GM23338 (cell line): ENCODE data around the gene CPAMD8. TPM values are rescaled to one million over a fixed set of nuclear protein-coding genes. Genes with fewer than 3 reads are reported as not detected.

Experiments
- ATAC-seq: fragments of 200-7000 bp; cut with Tn5 transposase; 3 replicates; pipeline ENCODE4 v1.9.1; 2020
- DNase-seq: peaks from one replicate; pipeline ENCODE4 v3.0.0-alpha.2; 2015; ENCODE audit warnings: low spot score
- H2AFZ ChIP-seq: fragments of 200-600 bp; sonication (generic); 2 replicates; pipeline ENCODE4 v1.8.0; 2016; ENCODE audit warnings: antibody characterized with exemption, mild to moderate bottlenecking, moderate library complexity
- H3F3A ChIP-seq: fragments of 200-600 bp; sonication (generic); replicated peaks from 2 replicates; pipeline ENCODE4 v1.8.0; 2017; ENCODE audit warnings: antibody characterized with exemption, mixed run types, low read depth
- H3K27ac ChIP-seq: fragments of 200-600 bp; sonication (generic); 2 replicates; pipeline ENCODE4 v1.6.1; 2016; ENCODE audit warnings: low read depth
- H3K27me3 ChIP-seq: fragments of 200-600 bp; sonication (generic); 2 replicates; pipeline ENCODE4 v1.8.0; 2016; ENCODE audit warnings: mild to moderate bottlenecking, mixed run types, moderate library complexity; ENCODE audit not compliant: insufficient read depth
- H3K36me3 ChIP-seq: fragments of 200-600 bp; sonication (generic); 2 replicates; pipeline ENCODE4 v1.8.0; 2016; ENCODE audit warnings: mild to moderate bottlenecking; ENCODE audit not compliant: insufficient read depth
- H3K4me1 ChIP-seq: fragments of 200-600 bp; sonication (generic); 2 replicates; pipeline ENCODE4 v1.8.0; 2016; ENCODE audit warnings: mild to moderate bottlenecking, moderate library complexity; ENCODE audit not compliant: insufficient read depth
- H3K4me2 ChIP-seq: fragments of 200-600 bp; sonication (generic); 2 replicates; pipeline ENCODE4 v1.7.1; 2017; ENCODE audit warnings: mixed run types
- H3K4me3 ChIP-seq: fragments of 200-600 bp; sonication (generic); 2 replicates; pipeline ENCODE4 v1.6.1; 2016; ENCODE audit warnings: mixed run types
- H3K79me2 ChIP-seq: fragments of 200-600 bp; sonication (generic); replicated peaks from 2 replicates; pipeline ENCODE4 v1.8.0; 2017; ENCODE audit warnings: mild to moderate bottlenecking; ENCODE audit not compliant: insufficient read depth
- H3K9me2 ChIP-seq: fragments of 200-600 bp; sonication (generic); 2 replicates; pipeline ENCODE4 v1.8.0; 2017; ENCODE audit not compliant: insufficient read depth
- H4K20me1 ChIP-seq: fragments of 200-600 bp; sonication (generic); replicated peaks from 2 replicates; pipeline ENCODE4 v1.8.0; 2017; ENCODE audit warnings: mild to moderate bottlenecking; ENCODE audit not compliant: insufficient read depth
- H3K27ac Mint-ChIP-seq: 2 replicates; pipeline ENCODE4 v1.8.0; 2020; ENCODE audit warnings: inconsistent platforms, mild to moderate bottlenecking, moderate library complexity, mixed read lengths
- H3K27me3 Mint-ChIP-seq: 3 replicates; pipeline ENCODE4 v1.8.0; 2022; ENCODE audit warnings: low read depth, mild to moderate bottlenecking, moderate library complexity, mixed read lengths, inconsistent platforms; ENCODE audit not compliant: insufficient read depth, poor library complexity
- H3K36me3 Mint-ChIP-seq: 3 replicates; pipeline ENCODE4 v1.8.0; 2021; ENCODE audit warnings: low read depth, mild to moderate bottlenecking, inconsistent platforms, moderate library complexity, mixed read lengths
- H3K4me1 Mint-ChIP-seq: 3 replicates; pipeline ENCODE4 v1.8.0; 2020; ENCODE audit warnings: mild to moderate bottlenecking, inconsistent platforms, mixed read lengths
- H3K4me3 Mint-ChIP-seq: 3 replicates; pipeline ENCODE4 v1.8.0; 2021; ENCODE audit warnings: moderate library complexity, mild to moderate bottlenecking, inconsistent platforms, mixed read lengths
- H3K9me3 Mint-ChIP-seq: 3 replicates; pipeline ENCODE4 v1.8.0; 2020; ENCODE audit warnings: moderate library complexity, mild to moderate bottlenecking, inconsistent platforms, mixed read lengths
- CREB1 ChIP-seq: fragments of 250-450 bp; sonication (Bioruptor Pico); IDR thresholded peaks from 2 replicates; pipeline ENCODE4 v1.5.0; 2020; ENCODE audit warnings: low read depth, mild to moderate bottlenecking, moderate library complexity
- CTCF ChIP-seq, 2 experiments: fragments of 200-600 bp in 1 of 2; sonication (generic) in 1 of 2; conservative IDR thresholded peaks; 2 replicates each; pipeline versions ENCODE4 v1.5.1 to v1.6.1; 2016 to 2017; ENCODE audit warnings: antibody characterized with exemption in 2 of 2, low read depth in 2 of 2, mild to moderate bottlenecking in 2 of 2, moderate library complexity in 1 of 2
- ETS1 ChIP-seq: IDR thresholded peaks from 2 replicates; pipeline ENCODE4 v1.6.1; 2016; ENCODE audit warnings: antibody characterized with exemption
- EZH2 ChIP-seq: fragments of 200-600 bp; sonication (generic); IDR thresholded peaks from one replicate; pipeline ENCODE4 v1.8.0; 2017; ENCODE audit warnings: antibody characterized with exemption, mild to moderate bottlenecking, low read depth; ENCODE audit not compliant: unreplicated experiment
- EZH2phosphoT487 ChIP-seq: fragments of 200-600 bp; sonication (generic); IDR thresholded peaks from one replicate; pipeline ENCODE4 v1.8.1; 2018; ENCODE audit warnings: antibody characterized with exemption; ENCODE audit not compliant: unreplicated experiment
- JUNB ChIP-seq: IDR thresholded peaks from one replicate; pipeline ENCODE4 v1.6.1; 2016; ENCODE audit warnings: antibody characterized with exemption; ENCODE audit not compliant: unreplicated experiment
- NANOG ChIP-seq: IDR thresholded peaks from 2 replicates; pipeline ENCODE4 v1.6.1; 2016; ENCODE audit warnings: antibody characterized with exemption, borderline replicate concordance
- POLR2AphosphoS5 ChIP-seq: IDR thresholded peaks from 2 replicates; pipeline ENCODE4 v1.6.1; 2016; ENCODE audit warnings: antibody characterized with exemption, low read depth
- REST ChIP-seq: IDR thresholded peaks from one replicate; pipeline ENCODE4 v1.6.1; 2018; ENCODE audit warnings: antibody characterized with exemption; ENCODE audit not compliant: unreplicated experiment
- STAT1 ChIP-seq: IDR thresholded peaks from one replicate; pipeline ENCODE4 v1.6.1; 2016; ENCODE audit warnings: antibody characterized with exemption; ENCODE audit not compliant: unreplicated experiment
- ZNF114 ChIP-seq: fragments of 250-450 bp; sonication (Bioruptor Pico); IDR thresholded peaks from 2 replicates; pipeline ENCODE4 v1.5.0; 2020; ENCODE audit warnings: mild to moderate bottlenecking, moderate library complexity
- ZNF331 ChIP-seq: fragments of 250-450 bp; sonication (Bioruptor Pico); IDR thresholded peaks from 2 replicates; pipeline ENCODE4 v1.5.0; 2020; ENCODE audit warnings: low read depth, mild to moderate bottlenecking, moderate library complexity
- ZNF462 ChIP-seq: fragments of 250-450 bp; sonication (Bioruptor Pico); IDR thresholded peaks from 2 replicates; pipeline ENCODE4 v1.5.0; 2020; ENCODE audit warnings: mild to moderate bottlenecking, moderate library complexity
- polyA plus RNA-seq: library from polyadenylated mRNA; unstranded; fragments of >200 nt; fragmentation: Nextera tagmentation; extraction: Ambion mirVana; gene quantifications from 2 replicates; pipeline ENCODE4 v1.2.1, GENCODE V29; 2016
- total RNA-seq: library from RNA; depleted of rRNA; stranded (reverse); fragments of >200 nt; shearing (Covaris generic); gene quantifications from 2 replicates; pipeline ENCODE4 v1.2.3, GENCODE V29; 2014

CPAMD8 gene
- total and polyA plus RNA-seq, 2 experiments from 2014 or later, result 4.4 to 11.8 TPM

- Histone ChIP-seq H3K79me2 (no peaks in the 10 kb centered on the region), H3K9me2 (no peaks in the 10 kb centered on the region), H3K4me3 (no peak overlapping the region), H3K27ac (no peak overlapping the region), H2AFZ (no peak overlapping the region), H3K4me2 (no peak overlapping the region), H3K36me3 (no peaks in the 10 kb centered on the region), H3K27me3 (no peaks in the 10 kb centered on the region), H3F3A (peaks cover 7% of the 10 kb centered on the region; the same call in 1 of the 2 replicates), H4K20me1 (no peaks in the 10 kb centered on the region), H3K4me1 (no peaks in the 10 kb centered on the region)
- Mint-ChIP-seq H3K4me3 (no peak overlapping the region), H3K27me3 (peaks cover 9% of the 10 kb centered on the region), H3K9me3 (peaks cover 17% of the 10 kb centered on the region), H3K36me3 (peaks cover 15% of the 10 kb centered on the region), H3K4me1 (no peaks in the 10 kb centered on the region), H3K27ac (no peak overlapping the region)
- TF ChIP-seq ZNF331 (CRISPR knock-in tag) (no peak), EZH2phosphoT487 (no peak), STAT1 (no peak), REST (no peak), EZH2 (no peak), CTCF (conservative IDR thresholded peaks at IDR 0.05; ENCODE audit: low read depth in 2 of 2) (no peak), ZNF462 (CRISPR knock-in tag) (no peak), ZNF114 (CRISPR knock-in tag) (no peak), CREB1 (no peak), POLR2AphosphoS5 (no peak), JUNB (no peak), NANOG (no peak), ETS1 (no peak)
- ATAC-seq, result no peak
- DNase-seq, result no peak
Measured at GRCh38 chr19:16943942-16944625, 82.5 kb downstream of the CPAMD8 start.
